Activated naive CD8-positive, alpha-beta T cell (primary cell): ENCODE data around the gene LGR6.

ENCODE experiments used
- H3K27ac Mint-ChIP-seq: one replicate; pipeline ENCODE4 v1.8.0; 2021; ENCODE audit warnings: mixed read lengths
- H3K27me3 Mint-ChIP-seq: one replicate; pipeline ENCODE4 v1.8.0; 2021; ENCODE audit warnings: mixed read lengths
- H3K36me3 Mint-ChIP-seq: one replicate; pipeline ENCODE4 v1.8.0; 2021; ENCODE audit warnings: mixed read lengths
- H3K4me1 Mint-ChIP-seq: one replicate; pipeline ENCODE4 v1.8.0; 2021; ENCODE audit warnings: low read depth, mixed read lengths
- H3K4me3 Mint-ChIP-seq: one replicate; pipeline ENCODE4 v1.8.0; 2021; ENCODE audit warnings: mild to moderate bottlenecking, mixed read lengths
- H3K9me3 Mint-ChIP-seq: one replicate; pipeline ENCODE4 v1.8.0; 2021; ENCODE audit warnings: low read depth, mixed read lengths

The LGR6 gene

DNA sequence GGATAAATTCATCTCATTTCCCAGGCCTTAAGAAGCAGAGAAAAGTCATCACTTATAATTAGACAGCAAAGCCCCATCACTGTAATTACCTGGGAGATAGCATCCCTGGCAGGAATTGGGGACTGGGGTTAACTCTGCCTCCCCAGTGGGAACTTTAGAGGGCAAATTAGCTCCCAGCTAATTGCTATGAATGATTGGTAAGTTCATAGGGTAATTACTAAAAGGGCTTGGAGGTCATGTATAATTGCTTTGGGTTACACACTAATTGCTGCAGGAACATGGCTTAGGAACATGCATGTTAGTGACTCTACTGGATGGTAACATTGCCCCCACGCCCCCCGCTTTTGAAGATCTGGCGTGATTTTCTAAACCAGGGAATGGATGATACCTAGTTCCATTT is 83.3 kb downstream of the LGR6 start:
- Mint-ChIP-seq H3K4me1 (peaks cover 1% of the 10 kb centered on the region), H3K27ac (no peak overlapping the region), H3K27me3 (peaks cover 5% of the 10 kb centered on the region), H3K36me3 (no peaks in the 10 kb centered on the region), H3K9me3 (no peaks in the 10 kb centered on the region), H3K4me3 (no peak overlapping the region)

- H3K36me3 Mint-ChIP-seq = no peaks in the 10 kb centered on the region
- H3K27ac Mint-ChIP-seq = no peak overlapping the region
- H3K4me3 Mint-ChIP-seq = no peak overlapping the region
- peaks cover 4% of the 10 kb centered on the region for H3K27me3 Mint-ChIP-seq
- peaks cover 14% of the 10 kb centered on the region for H3K4me1 Mint-ChIP-seq
- H3K9me3 Mint-ChIP-seq = no peaks in the 10 kb centered on the region
These were observed 85.2 kb downstream of the LGR6 start for GRCh38 chr1:202278751-202279150.

DNA sequence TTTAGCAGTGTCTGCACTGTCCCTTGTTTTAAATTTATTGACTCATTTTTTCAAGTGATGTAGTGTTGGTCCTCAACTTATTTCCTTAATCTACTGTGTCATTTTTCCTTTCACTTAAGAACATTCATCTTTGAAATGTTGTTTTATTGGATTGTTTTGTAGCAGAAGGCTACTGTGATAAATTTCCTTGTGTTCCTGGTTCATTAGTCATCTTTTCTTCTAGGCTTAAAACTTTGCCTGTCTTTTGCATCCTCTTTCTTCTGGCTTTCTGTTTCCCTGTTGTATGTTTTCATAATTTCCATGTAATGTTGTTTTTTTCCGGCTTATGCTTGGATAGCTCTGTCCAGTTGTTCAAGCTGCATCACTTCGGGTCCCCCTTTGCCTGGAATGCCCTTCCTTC is 86.2 kb downstream of the LGR6 start:
- Mint-ChIP-seq H3K36me3 (no peaks in the 10 kb centered on the region), H3K27ac (no peak overlapping the region), H3K4me1 (peaks cover 18% of the 10 kb centered on the region), H3K9me3 (no peaks in the 10 kb centered on the region), H3K4me3 (no peak overlapping the region), H3K27me3 (peaks cover 3% of the 10 kb centered on the region)

- Mint-ChIP-seq H3K36me3 (no peaks in the 10 kb centered on the region), H3K9me3 (no peaks in the 10 kb centered on the region), H3K27me3 (peaks cover 3% of the 10 kb centered on the region), H3K4me3 (no peak overlapping the region), H3K4me1 (peaks cover 18% of the 10 kb centered on the region), H3K27ac (no peak overlapping the region)
These were observed 87.0 kb downstream of the LGR6 start for GRCh38 chr1:202280595-202280994.

- H3K9me3 Mint-ChIP-seq = no peaks in the 10 kb centered on the region
- H3K4me3 Mint-ChIP-seq = no peak overlapping the region
- peaks cover 3% of the 10 kb centered on the region for H3K27me3 Mint-ChIP-seq
- H3K36me3 Mint-ChIP-seq = no peaks in the 10 kb centered on the region
- H3K27ac Mint-ChIP-seq = no peak overlapping the region
- H3K4me1 Mint-ChIP-seq = peaks cover 18% of the 10 kb centered on the region
These were observed 87.9 kb downstream of the LGR6 start for GRCh38 chr1:202281316-202282024.

GRCh38 chr1:202282025-202282371 is 88.4 kb downstream of the LGR6 start:
- Mint-ChIP-seq H3K27ac (no peak overlapping the region), H3K9me3 (no peaks in the 10 kb centered on the region), H3K4me3 (no peak overlapping the region), H3K27me3 (peaks cover 3% of the 10 kb centered on the region), H3K4me1 (peaks cover 18% of the 10 kb centered on the region), H3K36me3 (no peaks in the 10 kb centered on the region)

- no peak overlapping the region for H3K27ac Mint-ChIP-seq
- H3K27me3 Mint-ChIP-seq = peaks cover 3% of the 10 kb centered on the region
- H3K4me3 Mint-ChIP-seq = no peak overlapping the region
- H3K36me3 Mint-ChIP-seq = no peaks in the 10 kb centered on the region
- peaks cover 18% of the 10 kb centered on the region for H3K4me1 Mint-ChIP-seq
- H3K9me3 Mint-ChIP-seq = no peaks in the 10 kb centered on the region
These were observed 89.1 kb downstream of the LGR6 start for GRCh38 chr1:202282596-202283283.

- Mint-ChIP-seq H3K4me3 (no peak overlapping the region), H3K4me1 (peaks cover 18% of the 10 kb centered on the region), H3K27me3 (no peaks in the 10 kb centered on the region), H3K27ac (no peak overlapping the region), H3K9me3 (no peaks in the 10 kb centered on the region), H3K36me3 (no peaks in the 10 kb centered on the region)
These were observed 89.8 kb downstream of the LGR6 start for GRCh38 chr1:202283379-202283844.

- Mint-ChIP-seq H3K27ac (no peak overlapping the region), H3K9me3 (no peaks in the 10 kb centered on the region), H3K4me3 (no peak overlapping the region), H3K4me1 (peaks cover 18% of the 10 kb centered on the region), H3K36me3 (no peaks in the 10 kb centered on the region), H3K27me3 (no peaks in the 10 kb centered on the region)
These were observed 90.4 kb downstream of the LGR6 start for GRCh38 chr1:202283991-202284390.

DNA sequence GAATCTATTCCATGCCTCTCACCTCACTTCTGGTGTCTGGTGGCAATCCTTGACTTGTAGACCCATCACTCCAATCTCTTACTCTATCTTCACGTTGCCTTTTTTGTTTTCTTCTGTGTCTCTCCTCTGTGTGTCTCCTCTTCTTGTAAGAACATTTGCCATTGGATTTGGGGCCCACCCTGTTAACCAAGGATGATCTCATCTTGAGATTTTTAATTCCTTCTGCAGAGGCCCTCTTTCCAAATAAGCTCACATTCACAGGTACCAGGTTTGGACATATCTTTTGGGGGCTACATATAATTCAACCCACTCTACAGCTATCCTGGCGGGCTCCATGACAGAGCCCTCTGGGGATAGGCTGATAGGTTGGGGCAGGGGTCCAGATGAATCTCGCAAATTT is 92.3 kb downstream of the LGR6 start:
- no peak overlapping the region for H3K27ac Mint-ChIP-seq
- peaks cover 18% of the 10 kb centered on the region for H3K4me1 Mint-ChIP-seq
- no peak overlapping the region for H3K4me3 Mint-ChIP-seq
- no peaks in the 10 kb centered on the region for H3K9me3 Mint-ChIP-seq
- H3K36me3 Mint-ChIP-seq = no peaks in the 10 kb centered on the region
- H3K27me3 Mint-ChIP-seq = no peaks in the 10 kb centered on the region

GRCh38 chr1:202286622-202287097 is 93.1 kb downstream of the LGR6 start:
- peaks cover 18% of the 10 kb centered on the region for H3K4me1 Mint-ChIP-seq
- no peaks in the 10 kb centered on the region for H3K36me3 Mint-ChIP-seq
- no peak overlapping the region for H3K4me3 Mint-ChIP-seq
- no peaks in the 10 kb centered on the region for H3K9me3 Mint-ChIP-seq
- no peaks in the 10 kb centered on the region for H3K27me3 Mint-ChIP-seq
- no peak overlapping the region for H3K27ac Mint-ChIP-seq

DNA sequence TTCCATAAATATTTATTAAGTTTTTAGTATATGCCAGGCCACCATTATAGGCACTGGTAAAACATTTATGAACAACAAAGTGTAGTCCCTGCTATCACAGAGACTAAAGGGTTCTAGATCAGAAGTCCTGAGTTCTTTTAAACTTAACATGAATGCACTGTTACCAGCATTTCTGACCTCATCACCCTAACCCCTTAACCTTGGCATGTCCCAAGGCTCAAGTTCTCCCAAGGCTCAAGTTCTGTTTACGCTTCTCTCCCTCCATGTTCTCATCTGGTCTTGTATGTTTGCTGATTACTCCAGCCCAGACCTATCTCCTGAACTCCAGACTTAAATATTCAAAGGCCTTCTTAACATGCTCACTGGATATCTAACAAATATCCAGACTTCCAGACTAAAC is 93.6 kb downstream of the LGR6 start:
- H3K9me3 Mint-ChIP-seq = no peaks in the 10 kb centered on the region
- H3K4me1 Mint-ChIP-seq = peaks cover 16% of the 10 kb centered on the region
- H3K27ac Mint-ChIP-seq = no peak overlapping the region
- no peak overlapping the region for H3K4me3 Mint-ChIP-seq
- H3K36me3 Mint-ChIP-seq = no peaks in the 10 kb centered on the region
- H3K27me3 Mint-ChIP-seq = no peaks in the 10 kb centered on the region

GRCh38 chr1:202288177-202288576 is 94.6 kb downstream of the LGR6 start:
- no peak overlapping the region for H3K27ac Mint-ChIP-seq

DNA sequence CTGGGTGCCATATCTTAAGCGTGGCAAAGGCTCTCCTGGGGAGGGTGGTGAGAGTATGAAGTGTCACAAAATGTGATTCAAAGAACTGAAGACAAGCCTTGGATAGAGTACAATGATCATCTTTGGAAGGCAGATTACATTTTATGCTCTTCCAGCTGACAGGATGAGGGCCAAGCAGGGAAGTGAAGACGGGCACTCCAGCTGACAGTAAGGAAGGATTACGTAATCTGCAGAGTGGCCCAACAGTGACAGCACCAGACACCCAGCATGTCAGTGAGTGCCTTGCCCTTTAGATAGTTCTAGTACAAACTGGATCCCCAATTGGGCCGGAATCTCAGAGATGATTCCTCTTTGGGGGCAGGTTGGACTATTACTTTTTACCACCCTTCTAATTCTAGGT is 95.4 kb downstream of the LGR6 start:
- Mint-ChIP-seq H3K4me1 (peaks cover 3% of the 10 kb centered on the region), H3K9me3 (no peaks in the 10 kb centered on the region), H3K4me3 (no peak overlapping the region), H3K27me3 (no peaks in the 10 kb centered on the region), H3K36me3 (no peaks in the 10 kb centered on the region), H3K27ac (no peak overlapping the region)

More at GRCh38 chr1:202288177-202288576, 94.6 kb downstream of the LGR6 start:
- no peaks in the 10 kb centered on the region for H3K27me3 Mint-ChIP-seq
- H3K4me3 Mint-ChIP-seq = no peak overlapping the region
- peaks cover 11% of the 10 kb centered on the region for H3K4me1 Mint-ChIP-seq
- no peaks in the 10 kb centered on the region for H3K36me3 Mint-ChIP-seq
- no peaks in the 10 kb centered on the region for H3K9me3 Mint-ChIP-seq

DNA sequence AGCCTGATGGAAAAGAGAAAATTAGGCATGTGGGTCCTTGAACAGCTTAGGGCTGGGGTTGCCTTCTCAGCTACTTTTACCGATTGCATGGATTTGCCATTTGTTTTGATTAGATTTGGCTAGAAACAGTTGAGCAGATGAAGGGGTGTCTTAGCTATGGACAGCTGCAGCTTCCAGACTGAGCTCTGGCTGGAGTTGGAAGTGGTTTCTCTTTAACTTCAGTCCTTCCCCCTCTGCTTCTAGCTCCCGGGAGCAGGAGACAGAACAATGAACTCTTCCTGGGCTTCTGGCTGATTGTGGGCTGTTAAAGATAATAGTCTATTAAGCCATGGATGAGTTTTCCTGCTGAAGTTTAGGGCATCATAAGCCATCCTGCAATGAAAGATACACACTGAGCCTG is 97.4 kb downstream of the LGR6 start:
- no peaks in the 10 kb centered on the region for H3K9me3 Mint-ChIP-seq
- H3K27me3 Mint-ChIP-seq = no peaks in the 10 kb centered on the region
- peaks cover 14% of the 10 kb centered on the region for H3K4me1 Mint-ChIP-seq
- no peak overlapping the region for H3K4me3 Mint-ChIP-seq
- no peaks in the 10 kb centered on the region for H3K36me3 Mint-ChIP-seq
- H3K27ac Mint-ChIP-seq = no peak overlapping the region
